Smooth muscle cell (in vitro differentiated cells): ENCODE results near the gene OR1I1. TPM values are rescaled to one million over a fixed set of nuclear protein-coding genes. Genes with fewer than 3 reads are reported as not detected.

Experiments
- DNase-seq: peaks from one replicate; lab custom pipeline; 2025; ENCODE audit not compliant: unreplicated experiment; lab: John Stamatoyannopoulos, UW
- H2AFZ ChIP-seq: fragments of 200-600 bp; sonication (generic); 2 replicates; pipeline ENCODE4 v1.6.0; 2016; ENCODE audit warnings: antibody characterized with exemption, low read depth, mild to moderate bottlenecking
- H3F3A ChIP-seq: fragments of 200-600 bp; sonication (generic); 2 replicates; pipeline ENCODE4 v1.6.0; 2017; ENCODE audit warnings: antibody characterized with exemption, low read depth
- H3K27ac ChIP-seq: fragments of 200-600 bp; sonication (generic); 2 replicates; pipeline ENCODE4 v1.5.1; 2016; ENCODE audit warnings: low read depth, mild to moderate bottlenecking
- H3K27me3 ChIP-seq: fragments of 200-600 bp; sonication (generic); 2 replicates; pipeline ENCODE4 v1.6.1; 2016; ENCODE audit warnings: low read depth, mild to moderate bottlenecking
- H3K36me3 ChIP-seq: fragments of 200-600 bp; sonication (generic); 2 replicates; pipeline ENCODE4 v1.5.1; 2016; ENCODE audit warnings: low read depth
- H3K4me1 ChIP-seq: fragments of 200-600 bp; sonication (generic); 2 replicates; pipeline ENCODE4 v1.5.1; 2016; ENCODE audit warnings: low read depth
- H3K4me2 ChIP-seq: fragments of 200-600 bp; sonication (generic); 2 replicates; pipeline ENCODE4 v1.6.0; 2016; ENCODE audit warnings: mild to moderate bottlenecking
- H3K4me3 ChIP-seq: fragments of 200-600 bp; sonication (generic); 2 replicates; pipeline ENCODE4 v1.5.1; 2016; ENCODE audit warnings: mild to moderate bottlenecking
- H3K79me2 ChIP-seq: fragments of 200-600 bp; sonication (generic); 2 replicates; pipeline ENCODE4 v1.6.0; 2016; ENCODE audit warnings: low read depth, mild to moderate bottlenecking
- H3K9ac ChIP-seq: fragments of 200-600 bp; sonication (generic); 2 replicates; pipeline ENCODE4 v1.6.0; 2016; ENCODE audit warnings: low read depth
- H3K9me3 ChIP-seq: fragments of 200-600 bp; sonication (generic); replicated peaks from 2 replicates; pipeline ENCODE4 v1.5.1; 2016; ENCODE audit warnings: low read depth
- H4K20me1 ChIP-seq: fragments of 200-600 bp; sonication (generic); 2 replicates; pipeline ENCODE4 v1.6.0; 2016; ENCODE audit warnings: low read depth
- WGBS: methylation state at CpG from one replicate; pipeline ENCODE4 v1.1.7; 2016; ENCODE audit warnings: low lambda C conversion rate; 5-methylcytosine and 5-hydroxymethylcytosine counted together
- polyA plus RNA-seq: library from polyadenylated mRNA; unstranded; fragments of >200 nt; fragmentation: Nextera tagmentation; extraction: Ambion mirVana; gene quantifications from 2 replicates; pipeline ENCODE4 v1.2.1, GENCODE V29; 2016
- total RNA-seq: library from RNA; depleted of rRNA; stranded (reverse); fragments of >200 nt; gene quantifications from 2 replicates; pipeline ENCODE4 v1.2.3, GENCODE V29; 2014
- TF ChIP-seq, protein P1 (sequence below): fragments of 200-600 bp; sonication (generic); IDR thresholded peaks from 2 replicates; pipeline ENCODE4 v1.5.1; 2017; ENCODE audit warnings: borderline replicate concordance, mild to moderate bottlenecking, antibody characterized with exemption; ENCODE audit not compliant: insufficient read depth, poor library complexity, severe bottlenecking

OR1I1 gene
- total and polyA plus RNA-seq, 2 experiments from 2014 or later: not detected

DNA sequence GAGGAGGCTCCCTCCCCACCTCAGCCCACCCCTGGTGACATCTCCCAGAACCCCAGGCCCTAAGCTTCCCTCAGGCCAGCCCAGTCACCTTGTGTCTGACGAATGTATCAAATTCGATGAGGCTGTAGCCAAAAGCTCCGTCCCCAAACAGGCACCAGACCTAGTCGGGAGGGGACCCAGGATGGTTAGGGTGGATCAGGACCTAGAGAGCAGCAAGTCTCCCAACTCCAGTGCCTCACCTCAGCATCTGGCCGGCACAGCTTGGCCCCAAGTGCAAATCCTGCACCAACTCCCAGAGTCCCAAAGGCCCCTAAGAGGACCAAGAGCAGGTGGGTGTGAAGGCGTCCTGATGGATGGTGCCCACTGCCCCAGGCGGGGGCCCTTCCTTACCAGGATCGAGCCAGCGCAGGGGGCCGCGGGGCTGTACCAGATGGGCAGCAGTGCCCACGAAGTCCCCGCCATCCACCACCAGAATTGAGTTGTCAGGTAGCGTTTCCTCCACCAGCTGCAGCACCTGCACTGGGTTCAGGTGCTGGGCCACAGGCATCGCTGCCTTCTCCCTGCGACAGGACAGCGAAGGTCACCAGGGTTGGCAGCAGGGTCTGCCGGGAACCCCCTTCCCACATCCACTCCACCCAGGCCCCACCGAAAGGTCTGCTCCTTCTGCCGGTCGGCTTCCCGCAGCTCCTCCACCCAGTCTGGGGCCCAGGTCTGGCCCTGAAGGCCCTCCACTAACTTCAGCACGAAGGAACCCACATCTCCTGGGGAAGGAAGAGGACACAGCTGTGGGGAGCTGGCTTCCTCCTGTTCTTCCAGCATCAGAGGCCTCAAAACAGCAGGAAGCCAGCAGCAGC lies 34.0 kb downstream of the OR1I1 start:
- H3K4me2 ChIP-seq: no peak overlapping the region
- peaks cover 15% of the 10 kb centered on the region for H4K20me1 ChIP-seq
- H3K9me3 ChIP-seq: no peaks in the 10 kb centered on the region
- no peak overlapping the region for H3K9ac ChIP-seq
- H3K4me1 ChIP-seq: no peaks in the 10 kb centered on the region
- H3F3A ChIP-seq: peaks cover 30% of the 10 kb centered on the region
- no peaks in the 10 kb centered on the region for H3K36me3 ChIP-seq
- no peak overlapping the region for H3K27ac ChIP-seq
- no peak overlapping the region for H2AFZ ChIP-seq
- TF ChIP-seq, protein P1, sequence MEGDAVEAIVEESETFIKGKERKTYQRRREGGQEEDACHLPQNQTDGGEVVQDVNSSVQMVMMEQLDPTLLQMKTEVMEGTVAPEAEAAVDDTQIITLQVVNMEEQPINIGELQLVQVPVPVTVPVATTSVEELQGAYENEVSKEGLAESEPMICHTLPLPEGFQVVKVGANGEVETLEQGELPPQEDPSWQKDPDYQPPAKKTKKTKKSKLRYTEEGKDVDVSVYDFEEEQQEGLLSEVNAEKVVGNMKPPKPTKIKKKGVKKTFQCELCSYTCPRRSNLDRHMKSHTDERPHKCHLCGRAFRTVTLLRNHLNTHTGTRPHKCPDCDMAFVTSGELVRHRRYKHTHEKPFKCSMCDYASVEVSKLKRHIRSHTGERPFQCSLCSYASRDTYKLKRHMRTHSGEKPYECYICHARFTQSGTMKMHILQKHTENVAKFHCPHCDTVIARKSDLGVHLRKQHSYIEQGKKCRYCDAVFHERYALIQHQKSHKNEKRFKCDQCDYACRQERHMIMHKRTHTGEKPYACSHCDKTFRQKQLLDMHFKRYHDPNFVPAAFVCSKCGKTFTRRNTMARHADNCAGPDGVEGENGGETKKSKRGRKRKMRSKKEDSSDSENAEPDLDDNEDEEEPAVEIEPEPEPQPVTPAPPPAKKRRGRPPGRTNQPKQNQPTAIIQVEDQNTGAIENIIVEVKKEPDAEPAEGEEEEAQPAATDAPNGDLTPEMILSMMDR: no peak
- DNase-seq: no peak
- no peaks in the 10 kb centered on the region for H3K79me2 ChIP-seq
- WGBS: 93% methylated on average over 23 of the region's 23 CpGs
- no peaks in the 10 kb centered on the region for H3K27me3 ChIP-seq
- no peak overlapping the region for H3K4me3 ChIP-seq

DNA sequence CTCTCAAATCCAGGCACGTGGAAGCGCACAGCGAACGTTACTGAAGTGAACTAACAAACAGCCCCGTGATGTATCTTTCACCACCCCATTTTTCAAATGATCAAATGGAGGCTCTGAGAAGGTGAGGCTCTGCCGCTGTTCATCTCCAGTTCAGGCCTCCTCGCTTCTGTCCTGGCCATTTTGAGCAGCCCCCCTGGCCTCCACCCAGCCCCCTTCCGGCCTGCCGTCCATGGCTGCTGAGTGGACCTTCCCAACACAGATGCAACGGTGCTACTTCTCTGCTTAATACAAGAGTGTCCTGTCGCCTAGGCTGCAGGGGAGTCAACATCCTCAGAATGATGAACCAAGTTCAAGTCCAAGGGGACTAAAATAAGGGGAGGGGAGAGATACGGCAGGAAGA lies 34.8 kb downstream of the OR1I1 start:
- no peak for DNase-seq
- no peak overlapping the region for H3K4me3 ChIP-seq
- H3K27me3 ChIP-seq: no peaks in the 10 kb centered on the region
- no peaks in the 10 kb centered on the region for H3K9me3 ChIP-seq
- peaks cover 30% of the 10 kb centered on the region for H3F3A ChIP-seq
- H3K79me2 ChIP-seq: no peaks in the 10 kb centered on the region
- no peaks in the 10 kb centered on the region for H3K4me1 ChIP-seq
- 94% methylated on average over 12 of the region's 12 CpGs for WGBS
- TF ChIP-seq, protein P1: no peak
- no peak overlapping the region for H3K4me2 ChIP-seq
- H3K9ac ChIP-seq: no peak overlapping the region
- H2AFZ ChIP-seq: no peak overlapping the region
- peaks cover 15% of the 10 kb centered on the region for H4K20me1 ChIP-seq
- no peaks in the 10 kb centered on the region for H3K36me3 ChIP-seq
- H3K27ac ChIP-seq: no peak overlapping the region

DNA sequence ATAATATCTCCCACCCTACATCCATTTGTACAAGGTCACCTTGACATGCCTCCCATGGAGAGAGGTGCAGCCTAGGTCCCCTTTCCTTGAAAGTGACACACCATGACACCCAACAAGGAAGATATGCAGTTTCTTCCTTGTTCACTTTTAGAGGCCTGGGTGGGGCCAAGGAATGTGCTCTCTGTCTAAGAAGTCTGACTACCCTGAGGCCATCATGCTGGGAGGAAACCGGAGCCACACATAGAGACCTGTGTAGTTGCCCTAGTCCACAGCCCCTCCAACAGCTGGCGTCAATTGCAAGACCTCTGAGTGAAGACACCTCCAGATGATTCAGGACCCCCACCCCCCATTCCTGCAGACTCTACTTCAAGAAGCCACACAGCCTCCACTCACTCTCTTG lies 36.2 kb downstream of the OR1I1 start:
- H3K9ac ChIP-seq: no peak overlapping the region
- no peak overlapping the region for H3K4me2 ChIP-seq
- no peak overlapping the region for H3K27ac ChIP-seq
- H3K36me3 ChIP-seq: no peaks in the 10 kb centered on the region
- TF ChIP-seq, protein P1: no peak
- peaks cover 15% of the 10 kb centered on the region for H4K20me1 ChIP-seq
- no peak overlapping the region for H2AFZ ChIP-seq
- H3K79me2 ChIP-seq: no peaks in the 10 kb centered on the region
- no peak for DNase-seq
- H3K4me3 ChIP-seq: no peak overlapping the region
- peaks cover 26% of the 10 kb centered on the region for H3F3A ChIP-seq
- 86% methylated on average over 2 of the region's 2 CpGs for WGBS
- H3K9me3 ChIP-seq: no peaks in the 10 kb centered on the region
- H3K4me1 ChIP-seq: no peaks in the 10 kb centered on the region
- H3K27me3 ChIP-seq: no peaks in the 10 kb centered on the region
